Osteoblast (primary cell): ENCODE data around the gene CIITA. TPM values are rescaled to one million over a fixed set of nuclear protein-coding genes. Genes with fewer than 3 reads are reported as not detected.

ENCODE experiments used
- DNase-seq: peaks from one replicate; pipeline ENCODE4 v3.0.0; 2011; ENCODE audit warnings: low spot score, mixed read lengths; ENCODE audit not compliant: insufficient read length; ENCODE audit errors: missing footprints
- H2AFZ ChIP-seq: 2 replicates; pipeline ENCODE4 v1.6.0; 2011; ENCODE audit warnings: mild to moderate bottlenecking, low read length
- H3K27ac ChIP-seq: 2 replicates; pipeline ENCODE4 v1.5.1; 2011; ENCODE audit warnings: mild to moderate bottlenecking, low read depth, low read length, moderate library complexity
- H3K27me3 ChIP-seq: 2 replicates; pipeline ENCODE4 v1.6.0; 2012; ENCODE audit warnings: mild to moderate bottlenecking, control low read depth, inconsistent platforms, low read length, moderate library complexity; ENCODE audit not compliant: insufficient read depth
- H3K36me3 ChIP-seq: 2 replicates; pipeline ENCODE4 v1.5.1; 2011; ENCODE audit warnings: mild to moderate bottlenecking, low read length, control low read depth, moderate library complexity; ENCODE audit not compliant: insufficient read depth
- H3K4me1 ChIP-seq: 2 replicates; pipeline ENCODE4 v1.5.1; 2011; ENCODE audit warnings: mild to moderate bottlenecking, low read length, control low read depth, moderate library complexity; ENCODE audit not compliant: insufficient read depth
- H3K4me2 ChIP-seq: 2 replicates; pipeline ENCODE4 v1.6.0; 2011; ENCODE audit warnings: mild to moderate bottlenecking, low read length; ENCODE audit not compliant: insufficient read depth
- H3K4me3 ChIP-seq: fragments of 200-600 bp; sonication (generic); 3 replicates; pipeline ENCODE4 v1.5.1; 2012; ENCODE audit warnings: mild to moderate bottlenecking, low read length, inconsistent platforms; ENCODE audit not compliant: insufficient read depth
- H3K79me2 ChIP-seq: 2 replicates; pipeline ENCODE4 v1.6.0; 2012; ENCODE audit warnings: mild to moderate bottlenecking, low read length, control low read depth, inconsistent platforms; ENCODE audit not compliant: insufficient read depth
- H3K9me3 ChIP-seq: 2 replicates; pipeline ENCODE4 v1.5.1; 2011; ENCODE audit warnings: low read depth, low read length, control low read depth
- H4K20me1 ChIP-seq: 2 replicates; pipeline ENCODE4 v1.6.0; 2012; ENCODE audit warnings: mild to moderate bottlenecking, low read length, control low read depth; ENCODE audit not compliant: insufficient read depth
- CTCF ChIP-seq: IDR thresholded peaks from 2 replicates; pipeline ENCODE4 v1.5.1; 2011; ENCODE audit warnings: mild to moderate bottlenecking, low read depth, low read length, moderate library complexity; ENCODE audit errors: extremely low read depth
- total RNA-seq: library from RNA; depleted of rRNA; stranded (reverse); fragments of >200 nt; gene quantifications from 2 replicates; pipeline ENCODE4 v1.2.3, GENCODE V29; 2012

The CIITA gene
- total RNA-seq, 1 donor, result 2.5 TPM

GRCh38 chr16:10871157-10871991 is 5.6 kb upstream of the CIITA start:
- no peaks in the 10 kb centered on the region for H3K36me3 ChIP-seq
- TF ChIP-seq CTCF, result no peak
- H3K9me3 ChIP-seq, result no peaks in the 10 kb centered on the region
- H4K20me1 ChIP-seq, result no peaks in the 10 kb centered on the region
- peak overlapping the region; percentile 66 for H2AFZ ChIP-seq
- peaks cover 28% of the 10 kb centered on the region for H3K4me1 ChIP-seq
- H3K27me3 ChIP-seq, result no peaks in the 10 kb centered on the region
- DNase-seq, result peak; percentile 91
- H3K4me3 ChIP-seq, result peak overlapping the region; percentile 48
- peak overlapping the region; percentile 77 for H3K27ac ChIP-seq
- H3K4me2 ChIP-seq, result peak overlapping the region; percentile 73
- H3K79me2 ChIP-seq, result no peaks in the 10 kb centered on the region

GRCh38 chr16:10876315-10876714 is 687 bp upstream of the CIITA start:
- Histone ChIP-seq H3K9me3 (no peaks in the 10 kb centered on the region), H3K27ac (no peak overlapping the region), H3K79me2 (no peaks in the 10 kb centered on the region), H2AFZ (no peak overlapping the region), H3K4me2 (no peak overlapping the region), H3K27me3 (peaks cover 14% of the 10 kb centered on the region), H3K4me1 (peaks cover 41% of the 10 kb centered on the region), H3K4me3 (no peak overlapping the region), H3K36me3 (no peaks in the 10 kb centered on the region), H4K20me1 (no peaks in the 10 kb centered on the region)
- DNase-seq, result no peak
- TF ChIP-seq CTCF, result no peak

- Histone ChIP-seq H3K27me3 (peaks cover 14% of the 10 kb centered on the region), H3K4me2 (peak overlapping the region; percentile 34)
These were observed 507 bp downstream of the CIITA start for GRCh38 chr16:10877472-10877946.

More at GRCh38 chr16:10877472-10877946, 507 bp downstream of the CIITA start:
- H4K20me1 ChIP-seq, result no peaks in the 10 kb centered on the region
- no peak for TF ChIP-seq CTCF
- H2AFZ ChIP-seq, result no peak overlapping the region
- no peak overlapping the region for H3K4me3 ChIP-seq
- H3K27ac ChIP-seq, result peak overlapping the region; percentile 43
- H3K9me3 ChIP-seq, result no peaks in the 10 kb centered on the region
- no peak for DNase-seq
- H3K36me3 ChIP-seq, result no peaks in the 10 kb centered on the region
- H3K79me2 ChIP-seq, result no peaks in the 10 kb centered on the region
- H3K4me1 ChIP-seq, result peaks cover 33% of the 10 kb centered on the region
